Fibroblast of the aortic adventitia (primary cell): ENCODE results near the gene R3HDM4. TPM values are rescaled to one million over a fixed set of nuclear protein-coding genes. Genes with fewer than 3 reads are reported as not detected.

Experiments used
- DNase-seq: peaks from one replicate; pipeline ENCODE4 v3.0.0-alpha.2; 2010; ENCODE audit warnings: low read depth
- H3K4me3 ChIP-seq: 2 replicates; pipeline ENCODE4 v1.5.1; 2011; ENCODE audit warnings: low read depth, mild to moderate bottlenecking, control low read depth, low read length, moderate library complexity
- total RNA-seq: library from RNA; depleted of rRNA; stranded (reverse); fragments of >200 nt; gene quantifications from 2 replicates; pipeline ENCODE4 v1.2.3, GENCODE V29; 2012; ENCODE audit warnings: low replicate concordance
- TF ChIP-seq, protein P1 (sequence below): IDR thresholded peaks from 2 replicates; pipeline ENCODE4 v1.5.1; 2011; ENCODE audit warnings: mild to moderate bottlenecking, low read length, control low read depth, inconsistent platforms; ENCODE audit not compliant: insufficient read depth

The R3HDM4 gene
- total RNA-seq, 1 donor = 25.8 TPM

DNA sequence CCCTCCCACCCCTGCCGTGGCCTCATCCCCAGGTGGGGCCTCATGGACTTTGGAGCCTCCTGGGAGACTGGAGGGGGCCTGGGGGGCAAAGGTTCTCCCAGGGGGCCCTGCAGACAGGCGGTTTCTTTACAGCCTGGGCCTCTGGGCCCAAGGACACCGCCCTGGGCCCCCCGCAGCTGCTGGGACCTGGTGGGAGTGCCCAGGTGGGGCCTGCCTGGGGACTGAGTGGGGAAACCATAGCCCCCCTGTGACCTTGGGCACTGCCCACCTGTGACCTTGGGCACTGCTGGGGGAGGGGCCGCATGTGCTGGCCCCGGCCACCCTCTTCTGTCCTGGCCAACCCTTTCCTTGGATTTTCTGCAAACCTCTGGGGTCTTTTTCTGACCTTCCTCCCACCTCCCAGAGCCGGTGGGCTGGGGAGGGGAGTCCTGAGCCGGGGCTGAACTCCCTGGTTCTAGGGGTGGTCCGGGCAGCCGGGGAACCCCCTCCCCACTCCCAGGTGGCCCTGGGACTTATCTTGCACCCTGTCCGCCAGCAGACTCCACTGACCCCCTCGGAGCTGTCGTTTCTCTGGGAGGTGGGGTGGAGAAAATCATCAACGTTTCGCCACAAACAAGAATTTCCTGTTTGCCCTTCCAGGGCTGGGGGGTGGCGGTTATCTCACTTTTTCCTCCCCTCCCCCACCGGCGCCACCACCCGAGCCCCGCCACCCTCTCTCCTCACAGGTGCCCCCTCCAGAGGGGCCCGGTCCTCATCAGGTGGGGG lies 39.8 kb upstream of the R3HDM4 start:
- TF ChIP-seq, protein P1, sequence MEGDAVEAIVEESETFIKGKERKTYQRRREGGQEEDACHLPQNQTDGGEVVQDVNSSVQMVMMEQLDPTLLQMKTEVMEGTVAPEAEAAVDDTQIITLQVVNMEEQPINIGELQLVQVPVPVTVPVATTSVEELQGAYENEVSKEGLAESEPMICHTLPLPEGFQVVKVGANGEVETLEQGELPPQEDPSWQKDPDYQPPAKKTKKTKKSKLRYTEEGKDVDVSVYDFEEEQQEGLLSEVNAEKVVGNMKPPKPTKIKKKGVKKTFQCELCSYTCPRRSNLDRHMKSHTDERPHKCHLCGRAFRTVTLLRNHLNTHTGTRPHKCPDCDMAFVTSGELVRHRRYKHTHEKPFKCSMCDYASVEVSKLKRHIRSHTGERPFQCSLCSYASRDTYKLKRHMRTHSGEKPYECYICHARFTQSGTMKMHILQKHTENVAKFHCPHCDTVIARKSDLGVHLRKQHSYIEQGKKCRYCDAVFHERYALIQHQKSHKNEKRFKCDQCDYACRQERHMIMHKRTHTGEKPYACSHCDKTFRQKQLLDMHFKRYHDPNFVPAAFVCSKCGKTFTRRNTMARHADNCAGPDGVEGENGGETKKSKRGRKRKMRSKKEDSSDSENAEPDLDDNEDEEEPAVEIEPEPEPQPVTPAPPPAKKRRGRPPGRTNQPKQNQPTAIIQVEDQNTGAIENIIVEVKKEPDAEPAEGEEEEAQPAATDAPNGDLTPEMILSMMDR = no peak
- no peak for DNase-seq
- H3K4me3 ChIP-seq = no peak overlapping the region

DNA sequence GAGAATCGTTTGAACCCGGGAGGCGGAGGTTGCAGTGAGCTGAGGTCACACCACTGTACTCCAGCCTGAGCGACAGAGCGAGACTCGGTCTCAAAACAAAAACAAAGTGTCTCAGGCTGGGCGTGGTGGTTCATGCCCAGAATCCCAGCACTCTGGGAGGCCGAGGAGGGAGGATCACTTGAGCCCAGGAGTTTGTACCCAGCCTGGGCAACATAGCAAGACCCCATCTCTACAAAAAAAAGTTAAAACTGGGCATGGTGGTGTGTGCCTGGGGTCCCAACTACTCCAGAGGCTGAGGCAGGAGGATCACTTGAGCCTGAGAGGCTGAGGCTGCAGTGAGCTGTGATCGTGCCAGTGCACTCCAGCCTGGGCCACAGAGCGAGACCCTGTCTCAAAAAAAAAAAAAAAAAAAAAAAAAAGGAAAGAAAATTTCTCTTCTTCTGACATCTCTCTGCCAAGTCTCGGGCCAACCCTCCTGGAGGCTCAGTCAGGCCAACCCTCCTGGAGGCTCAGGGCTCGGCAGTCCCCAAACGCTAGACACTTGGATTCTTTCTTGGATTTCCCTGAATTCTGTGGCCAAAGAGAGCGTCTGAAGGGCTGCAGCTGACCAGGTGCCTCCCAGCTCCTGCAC lies 39.1 kb upstream of the R3HDM4 start:
- DNase-seq = no peak
- TF ChIP-seq, protein P1 = no peak
- H3K4me3 ChIP-seq = no peak overlapping the region

DNA sequence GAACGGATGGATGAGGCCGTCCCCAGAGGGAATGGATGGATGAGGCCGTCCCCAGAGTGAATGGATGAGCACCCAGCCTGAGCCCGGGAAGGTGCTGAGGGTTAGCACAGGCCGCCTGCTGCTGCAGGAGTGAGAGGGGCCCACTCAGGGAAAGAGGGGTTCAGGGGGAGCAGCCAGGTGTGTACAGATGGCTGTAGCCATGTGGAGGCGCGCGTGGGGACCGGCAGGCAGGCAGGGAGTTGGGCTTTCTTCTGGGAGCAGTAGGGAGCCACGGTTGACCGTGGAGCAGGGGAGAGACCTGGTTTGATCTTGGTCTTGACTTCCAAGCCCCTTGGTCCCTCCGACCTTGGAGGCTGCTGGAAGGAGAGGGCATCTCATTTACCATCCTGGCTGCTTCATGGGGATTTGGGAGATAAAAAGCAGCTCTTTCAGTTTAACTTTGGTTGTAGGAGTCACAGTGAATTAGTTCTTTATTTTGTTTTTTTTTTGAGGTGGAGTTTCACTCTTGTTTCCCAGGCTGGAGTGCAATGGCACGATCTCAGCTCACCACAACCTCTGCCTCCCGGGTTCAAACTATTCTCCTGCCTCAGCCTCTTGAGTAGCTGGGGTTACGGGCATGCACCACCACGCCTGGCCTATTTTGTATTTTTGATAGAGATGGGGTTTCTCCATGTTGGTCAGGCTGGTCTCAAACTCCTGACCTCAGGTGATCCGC lies 37.5 kb upstream of the R3HDM4 start:
- TF ChIP-seq, protein P1 = no peak
- H3K4me3 ChIP-seq = no peak overlapping the region
- DNase-seq = no peak

DNA sequence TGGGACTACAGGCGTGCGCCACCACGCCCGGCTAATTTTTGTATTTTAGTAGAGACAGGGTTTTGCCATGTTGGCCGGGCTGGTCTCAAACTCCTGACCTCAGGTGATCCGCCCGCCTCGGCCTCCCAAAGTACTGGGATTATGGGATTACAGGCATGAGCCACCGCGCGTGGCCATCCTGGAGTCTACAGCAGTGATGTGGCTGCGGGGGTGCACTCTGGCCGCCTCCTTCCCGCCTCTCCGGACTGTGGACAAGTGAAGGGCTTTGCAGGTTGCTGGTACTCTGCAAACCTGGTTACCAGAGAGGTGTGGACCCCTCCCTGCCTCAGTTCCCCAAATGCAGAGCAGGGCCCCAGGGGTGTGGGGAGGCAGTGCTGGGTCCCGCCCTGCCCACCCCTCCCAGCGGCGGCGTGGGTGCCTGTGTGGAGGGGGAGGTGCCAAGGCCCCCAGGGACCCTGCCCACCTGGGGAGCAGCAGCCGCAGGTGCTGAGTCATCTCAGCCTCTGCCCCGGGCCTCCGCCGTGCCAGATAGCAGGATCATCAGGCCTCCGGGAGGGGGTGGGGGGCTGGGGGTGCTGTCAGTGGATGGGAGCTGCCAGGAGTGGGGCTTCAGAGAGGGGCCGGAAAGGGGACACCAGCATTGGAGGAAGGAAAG lies 36.0 kb upstream of the R3HDM4 start:
- no peak for DNase-seq
- TF ChIP-seq, protein P1 = no peak
- no peak overlapping the region for H3K4me3 ChIP-seq

DNA sequence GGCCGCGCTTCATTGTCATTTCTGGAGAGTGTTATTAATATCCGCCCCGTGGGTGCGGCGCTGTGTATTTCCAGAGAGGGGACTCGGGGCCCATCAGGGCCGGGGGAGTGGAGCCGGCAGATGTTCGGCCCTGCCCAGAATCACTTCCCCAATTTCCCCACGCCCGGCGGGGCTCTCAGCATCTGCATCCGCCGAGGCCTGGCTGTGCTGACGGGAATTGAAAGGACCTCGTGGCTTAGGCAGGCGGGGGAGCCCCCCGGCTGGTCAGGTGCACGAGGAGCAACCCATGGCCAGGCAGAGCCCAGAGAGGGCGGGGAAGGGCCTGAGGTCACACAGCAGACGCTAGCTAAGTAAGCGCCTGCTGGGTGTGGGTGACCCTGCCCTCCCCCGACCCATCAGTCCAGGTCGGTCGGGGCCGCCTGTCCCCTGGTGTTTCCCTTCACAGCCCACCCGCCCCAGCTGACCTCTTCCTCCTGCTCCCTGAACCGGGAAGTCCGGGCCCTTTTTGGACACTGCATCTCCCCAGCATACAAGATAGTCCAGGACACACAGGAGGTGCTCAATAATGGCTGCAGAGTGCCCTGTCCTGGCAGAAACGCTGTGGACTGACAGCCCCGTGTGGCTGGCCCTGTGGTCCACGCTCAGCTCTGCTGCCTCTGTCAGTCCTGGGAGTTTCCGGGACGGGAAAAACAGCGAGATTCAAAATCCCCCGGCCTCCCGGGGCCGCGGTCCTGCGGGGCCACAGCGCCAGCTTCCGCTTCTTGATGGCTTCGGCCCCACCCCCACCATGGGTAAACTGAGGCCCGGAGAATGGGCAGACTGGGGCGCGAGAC lies 34.9 kb upstream of the R3HDM4 start:
- TF ChIP-seq, protein P1 = no peak
- DNase-seq = no peak
- H3K4me3 ChIP-seq = no peak overlapping the region

DNA sequence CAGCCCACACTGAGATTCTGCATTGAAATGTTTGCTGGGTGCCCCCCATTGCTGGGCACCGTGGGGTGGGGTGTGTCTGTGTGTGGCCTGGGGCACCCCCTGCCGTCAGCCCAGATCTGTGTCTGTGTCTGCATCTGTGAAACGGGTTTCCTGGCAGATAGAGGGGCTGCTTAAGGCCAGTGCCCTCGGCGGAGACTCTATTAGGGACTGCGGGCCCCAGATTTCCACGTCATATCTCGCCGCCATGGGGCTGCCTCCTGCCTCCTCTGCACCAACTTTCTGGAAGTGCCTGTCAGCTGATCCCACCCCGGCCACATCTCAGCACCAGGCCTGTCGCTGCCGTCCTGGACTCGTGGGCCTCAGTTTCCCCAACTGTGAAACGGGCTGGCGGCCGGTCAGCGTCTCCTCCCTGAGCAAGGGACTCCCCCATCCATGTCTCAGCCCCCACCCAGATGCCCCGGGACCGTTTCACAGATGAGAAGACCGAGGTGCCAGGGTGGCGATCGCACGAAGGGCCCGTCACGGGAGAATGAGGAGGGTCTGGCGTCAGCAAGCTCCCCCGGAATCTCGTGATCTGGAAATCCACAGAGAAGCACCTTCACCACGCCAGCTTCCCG lies 34.2 kb upstream of the R3HDM4 start:
- DNase-seq = no peak
- TF ChIP-seq, protein P1 = no peak
- H3K4me3 ChIP-seq = no peak overlapping the region
